ENCODE data around the gene DCDC2B.

Gene DCDC2B

GRCh38 chr1:32195972-32196823 is 12.7 kb upstream of the DCDC2B start:
- no peak for DNase-seq (ENCODE audit: low read depth in 2 of 2)

- DNase-seq (ENCODE audit: low read depth in 2 of 2), result no peak
Observed at GRCh38 chr1:32197074-32197473, 11.8 kb upstream of the DCDC2B start.

- DNase-seq (ENCODE audit: low read depth in 2 of 2), result no peak
Observed at GRCh38 chr1:32197837-32198236, 11.1 kb upstream of the DCDC2B start.

GRCh38 chr1:32198237-32199042 is 10.4 kb upstream of the DCDC2B start:
- no peak for DNase-seq (ENCODE audit: low read depth in 2 of 2)

GRCh38 chr1:32199043-32199716 is 9.7 kb upstream of the DCDC2B start:
- no peak for DNase-seq (ENCODE audit: low read depth in 2 of 2)

- no peak for DNase-seq (ENCODE audit: low read depth in 2 of 2)
Observed at GRCh38 chr1:32199717-32200072, 9.2 kb upstream of the DCDC2B start.

- peak in 1 of 2 donors; percentile 29 for DNase-seq (ENCODE audit: low read depth in 2 of 2)
Observed at GRCh38 chr1:32200226-32201010, 8.5 kb upstream of the DCDC2B start, which contains the start of gene CCDC28B. Gene CCDC28B, plus strand, starts transcription at chr1:32200595. Its CDS starts 1,341 bp downstream, at chr1:32201936.

- DNase-seq (ENCODE audit: low read depth in 2 of 2), result peak; percentile 68 to 80
Observed at GRCh38 chr1:32201011-32201855, 7.7 kb upstream of the DCDC2B start.

- DNase-seq (ENCODE audit: low read depth in 2 of 2), result no peak
Observed at GRCh38 chr1:32204943-32205361, 3.9 kb upstream of the DCDC2B start.

GRCh38 chr1:32205401-32206370 is 3.2 kb upstream of the DCDC2B start, which contains the start of gene IQCC:
Gene IQCC, plus strand, starts transcription at chr1:32205671. Its CDS starts 11 bp downstream, at chr1:32205682.
- DNase-seq (ENCODE audit: low read depth in 2 of 2), result peak; percentile 74 to 79

GRCh38 chr1:32208469-32208868 is 420 bp upstream of the DCDC2B start:
- no peak for DNase-seq (ENCODE audit: low read depth in 2 of 2)

- peak; percentile 39 to 47 for DNase-seq (ENCODE audit: low read depth in 2 of 2)
Observed at GRCh38 chr1:32215629-32216480, 7.0 kb downstream of the DCDC2B start.

GRCh38 chr1:32216566-32216965 is 7.7 kb downstream of the DCDC2B start:
- DNase-seq (ENCODE audit: low read depth in 2 of 2), result no peak

- DNase-seq (ENCODE audit: low read depth in 2 of 2), result no peak
Observed at GRCh38 chr1:32219022-32219421, 10.1 kb downstream of the DCDC2B start.

- no peak for DNase-seq (ENCODE audit: low read depth in 2 of 2)
Observed at GRCh38 chr1:32220746-32221580, 12.1 kb downstream of the DCDC2B start.

GRCh38 chr1:32221581-32221979 is 12.7 kb downstream of the DCDC2B start:
- no peak for DNase-seq (ENCODE audit: low read depth in 2 of 2)
